Measurements from ENCODE around the gene STAU1.

DNA sequence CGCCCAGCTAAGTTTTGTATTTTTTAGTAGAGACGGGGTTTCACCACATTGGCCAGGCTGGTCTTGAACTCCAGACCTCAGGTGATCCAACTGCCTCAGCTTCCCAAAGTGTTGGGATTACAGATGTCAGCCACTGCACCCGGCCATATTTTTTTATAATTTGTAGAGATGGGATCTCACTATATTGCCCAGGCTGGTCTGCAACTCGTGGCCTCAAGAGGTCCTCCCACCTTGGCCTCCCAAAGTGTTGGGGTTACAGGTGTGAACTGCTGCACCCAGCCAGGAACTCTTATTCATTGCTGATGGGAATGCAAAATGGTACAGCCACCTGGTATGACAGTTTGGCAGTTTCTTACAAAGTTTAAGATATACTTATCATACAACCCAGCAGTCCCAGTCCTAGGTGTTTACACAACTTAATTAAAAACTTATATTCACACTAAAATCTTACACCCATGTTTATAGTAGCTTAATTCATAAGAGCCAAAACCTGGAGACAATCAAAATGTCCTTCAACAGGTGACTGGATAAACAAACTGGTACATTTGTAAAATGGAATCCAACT is 11.7 kb upstream of the STAU1 start:
- TF ChIP-seq SNAI2 (CRISPR knock-in tag; IDR thresholded peaks at IDR 0.05) (no peak), RARB (CRISPR knock-in tag; IDR thresholded peaks at IDR 0.05) (no peak), ARNTL (CRISPR knock-in tag; IDR thresholded peaks at IDR 0.05; ENCODE audit: borderline replicate concordance, low read depth) (no peak)
- TF ChIP-seq, protein P1, sequence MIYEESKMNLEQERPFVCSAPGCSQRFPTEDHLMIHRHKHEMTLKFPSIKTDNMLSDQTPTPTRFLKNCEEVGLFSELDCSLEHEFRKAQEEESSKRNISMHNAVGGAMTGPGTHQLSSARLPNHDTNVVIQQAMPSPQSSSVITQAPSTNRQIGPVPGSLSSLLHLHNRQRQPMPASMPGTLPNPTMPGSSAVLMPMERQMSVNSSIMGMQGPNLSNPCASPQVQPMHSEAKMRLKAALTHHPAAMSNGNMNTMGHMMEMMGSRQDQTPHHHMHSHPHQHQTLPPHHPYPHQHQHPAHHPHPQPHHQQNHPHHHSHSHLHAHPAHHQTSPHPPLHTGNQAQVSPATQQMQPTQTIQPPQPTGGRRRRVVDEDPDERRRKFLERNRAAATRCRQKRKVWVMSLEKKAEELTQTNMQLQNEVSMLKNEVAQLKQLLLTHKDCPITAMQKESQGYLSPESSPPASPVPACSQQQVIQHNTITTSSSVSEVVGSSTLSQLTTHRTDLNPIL (CRISPR knock-in tag; IDR thresholded peaks at IDR 0.05; ENCODE audit: low read depth) = no peak
